ENCODE data around the gene SLF2. TPM values are rescaled to one million over a fixed set of nuclear protein-coding genes. Genes with fewer than 3 reads are reported as not detected.

The SLF2 gene
- total RNA-seq, 1 experiment from 2014 or later, result 14.3 TPM

GRCh38 chr10:100998991-100999741, 86.4 kb downstream of the SLF2 start:
- ATAC-seq (peak; percentile 4), DNase-seq (ENCODE audit: low spot score) (peak; percentile 73)
- Mint-ChIP-seq H3K27ac (peak overlapping the region; percentile 95), H3K4me3 (peak overlapping the region; percentile 83), H3K9me3 (no peaks in the 10 kb centered on the region), H3K36me3 (peaks cover 9% of the 10 kb centered on the region), H3K4me1 (peaks cover 32% of the 10 kb centered on the region), H3K27me3 (ENCODE audit: low read depth) (no peaks in the 10 kb centered on the region)
- ChIA-PET POLR2A (interaction anchor here (1.8 to 3.4 kb wide), 2 partner anchors 9 to 15 kb away, joined by 5 to 14 read pairs; no protein-coding TSS in a partner anchor), CTCF (interaction anchor here (0.6 to 13.4 kb wide), 15 partner anchors 10 to 400 kb away, joined by 3 to 277 read pairs (median 4); partner anchors contain the start of genes PDZD7, SEMA4G and SFXN3)
- TF ChIP-seq E2F1 (CRISPR knock-in tag; IDR thresholded peaks at IDR 0.05) (0 out of 2 replicates have a peak, but pooled peaks have one; percentile 41), SOX15 (CRISPR knock-in tag; IDR thresholded peaks at IDR 0.05) (no peak), PRDM15 (CRISPR knock-in tag; IDR thresholded peaks at IDR 0.05) (no peak), E2F5 (CRISPR knock-in tag; IDR thresholded peaks at IDR 0.05) (peak; percentile 65), FOXJ3 (CRISPR knock-in tag; IDR thresholded peaks at IDR 0.05; ENCODE audit: borderline replicate concordance) (no peak), HMGXB4 (CRISPR knock-in tag; IDR thresholded peaks at IDR 0.05) (peak; percentile 100), JAZF1 (CRISPR knock-in tag; IDR thresholded peaks at IDR 0.05) (no peak), ZNF671 (CRISPR knock-in tag; IDR thresholded peaks at IDR 0.05) (no peak; the same call in 1 of the 2 replicates), TEAD1 (CRISPR knock-in tag; IDR thresholded peaks at IDR 0.05) (peak; percentile 46; the same call in 1 of the 2 replicates), NR3C1 (CRISPR knock-in tag; conservative IDR thresholded peaks at IDR 0.05; ENCODE audit: low read depth) (no peak), ZNF416 (CRISPR knock-in tag; IDR thresholded peaks at IDR 0.05) (no peak), ZBTB43 (CRISPR knock-in tag; IDR thresholded peaks at IDR 0.05) (no peak), AR (CRISPR knock-in tag; IDR thresholded peaks at IDR 0.05) (no peak), TP53 (CRISPR knock-in tag; IDR thresholded peaks at IDR 0.05) (0 out of 2 replicates have a peak, but pooled peaks have one; percentile 58), TCF7 (CRISPR knock-in tag; IDR thresholded peaks at IDR 0.05; ENCODE audit: low read depth) (no peak), ELF4 (CRISPR knock-in tag; IDR thresholded peaks at IDR 0.05; ENCODE audit: low read depth) (peak; percentile 61; the same call in 1 of the 2 replicates), ZBTB21 (CRISPR knock-in tag; IDR thresholded peaks at IDR 0.05; ENCODE audit: borderline replicate concordance) (0 out of 2 replicates have a peak, but pooled peaks have one; percentile 72), ETV6 (CRISPR knock-in tag; IDR thresholded peaks at IDR 0.05) (0 out of 2 replicates have a peak, but pooled peaks have one; percentile 8), ZNF281 (CRISPR knock-in tag; IDR thresholded peaks at IDR 0.05) (no peak)

Data from WTC11 (cell line).